ENCODE measurements around the gene DSCAML1.

DSCAML1 gene

GRCh38 chr11:117831661-117832415 lies 34.8 kb upstream of the DSCAML1 start:
- Histone ChIP-seq H2AFZ (ENCODE audit: insufficient read depth, low read length, poor library complexity) (no peak overlapping the region), H4K8ac (ENCODE audit: low read depth, low read length) (no peak overlapping the region), H2BK120ac (ENCODE audit: insufficient read depth, low read length, poor library complexity) (no peak overlapping the region), H3K27me3 (ENCODE audit: insufficient read depth, low read length) (no peaks in the 10 kb centered on the region), H3K23ac (ENCODE audit: low read length) (no peak overlapping the region), H2AK5ac (ENCODE audit: low read length) (no peak overlapping the region), H4K91ac (ENCODE audit: low read depth, low read length) (no peak overlapping the region), H3K4ac (ENCODE audit: low read depth, low read length) (no peak overlapping the region), H3K9me3 (ENCODE audit: insufficient read depth, low read depth, low read length) (peaks cover 2% of the 10 kb centered on the region), H3K4me1 (ENCODE audit: control insufficient read depth in 1 of 2, insufficient read depth in 2 of 2, low read length in 2 of 2) (peaks cover 8 to 9% of the 10 kb centered on the region in 2 experiments), H3K4me2 (ENCODE audit: low read length) (no peak overlapping the region), H3K79me1 (ENCODE audit: low read length) (no peaks in the 10 kb centered on the region), H3K14ac (ENCODE audit: low read length) (no peak overlapping the region), H3K9ac (ENCODE audit: low read length) (no peak overlapping the region), H3K4me3 (ENCODE audit: low read depth, low read length) (no peak overlapping the region), H2BK12ac (ENCODE audit: low read length) (no peak overlapping the region), H4K12ac (ENCODE audit: low read depth, low read length) (no peak overlapping the region), H3K27ac (ENCODE audit: low read depth, low read length) (no peak overlapping the region), H2BK5ac (ENCODE audit: low read depth, low read length, poor library complexity) (no peak overlapping the region), H3K18ac (ENCODE audit: low read length) (no peak overlapping the region), H3K79me2 (ENCODE audit: control insufficient read depth, insufficient read depth, low read length, poor library complexity) (no peaks in the 10 kb centered on the region), H3K36me3 (ENCODE audit: control insufficient read depth in 1 of 2, insufficient read depth in 2 of 2, low read length in 2 of 2) (no peaks in the 10 kb centered on the region)
- WGBS (ENCODE audit: extremely low coverage, insufficient coverage, insufficient read length), result no CpG with 5 or more reads among the region's 7 CpGs
- DNase-seq, result no peak

- H3K4me2 ChIP-seq (ENCODE audit: low read length), result no peak overlapping the region
- no peaks in the 10 kb centered on the region for H3K36me3 ChIP-seq (ENCODE audit: control insufficient read depth in 1 of 2, insufficient read depth in 2 of 2, low read length in 2 of 2)
- H2BK120ac ChIP-seq (ENCODE audit: insufficient read depth, low read length, poor library complexity), result no peak overlapping the region
- no peak overlapping the region for H4K12ac ChIP-seq (ENCODE audit: low read depth, low read length)
- H2BK12ac ChIP-seq (ENCODE audit: low read length), result no peak overlapping the region
- no peak overlapping the region for H3K14ac ChIP-seq (ENCODE audit: low read length)
- no peak overlapping the region for H3K27ac ChIP-seq (ENCODE audit: low read depth, low read length)
- H3K79me2 ChIP-seq (ENCODE audit: control insufficient read depth, insufficient read depth, low read length, poor library complexity), result no peaks in the 10 kb centered on the region
- H3K9me3 ChIP-seq (ENCODE audit: insufficient read depth, low read depth, low read length), result peaks cover 2% of the 10 kb centered on the region
- H3K23ac ChIP-seq (ENCODE audit: low read length), result no peak overlapping the region
- no peak for DNase-seq
- no peak overlapping the region for H4K91ac ChIP-seq (ENCODE audit: low read depth, low read length)
- H2AFZ ChIP-seq (ENCODE audit: insufficient read depth, low read length, poor library complexity), result no peak overlapping the region
- H2AK5ac ChIP-seq (ENCODE audit: low read length), result no peak overlapping the region
- H3K27me3 ChIP-seq (ENCODE audit: insufficient read depth, low read length), result no peaks in the 10 kb centered on the region
- H3K4ac ChIP-seq (ENCODE audit: low read depth, low read length), result no peak overlapping the region
- no peak overlapping the region for H2BK5ac ChIP-seq (ENCODE audit: low read depth, low read length, poor library complexity)
- H3K79me1 ChIP-seq (ENCODE audit: low read length), result no peaks in the 10 kb centered on the region
- WGBS (ENCODE audit: extremely low coverage, insufficient coverage, insufficient read length), result no CpG with 5 or more reads among the region's 6 CpGs
- H3K9ac ChIP-seq (ENCODE audit: low read length), result no peak overlapping the region
- H3K4me1 ChIP-seq (ENCODE audit: control insufficient read depth in 1 of 2, insufficient read depth in 2 of 2, low read length in 2 of 2), result peaks cover 8 to 9% of the 10 kb centered on the region in 2 experiments
- H3K18ac ChIP-seq (ENCODE audit: low read length), result no peak overlapping the region
- no peak overlapping the region for H3K4me3 ChIP-seq (ENCODE audit: low read depth, low read length)
- no peak overlapping the region for H4K8ac ChIP-seq (ENCODE audit: low read depth, low read length)
Measured at GRCh38 chr11:117830674-117831351, 33.8 kb upstream of the DSCAML1 start.

- Histone ChIP-seq H3K79me1 (ENCODE audit: low read length) (no peaks in the 10 kb centered on the region), H2AK5ac (ENCODE audit: low read length) (no peak overlapping the region), H3K4ac (ENCODE audit: low read depth, low read length) (no peak overlapping the region), H3K79me2 (ENCODE audit: control insufficient read depth, insufficient read depth, low read length, poor library complexity) (no peaks in the 10 kb centered on the region), H3K4me3 (ENCODE audit: low read depth, low read length) (no peak overlapping the region), H3K4me2 (ENCODE audit: low read length) (no peak overlapping the region), H3K4me1 (ENCODE audit: control insufficient read depth in 1 of 2, insufficient read depth in 2 of 2, low read length in 2 of 2) (peaks cover 8 to 9% of the 10 kb centered on the region in 2 experiments), H2BK5ac (ENCODE audit: low read depth, low read length, poor library complexity) (no peak overlapping the region), H2BK12ac (ENCODE audit: low read length) (no peak overlapping the region), H3K23ac (ENCODE audit: low read length) (no peak overlapping the region), H3K36me3 (ENCODE audit: control insufficient read depth in 1 of 2, insufficient read depth in 2 of 2, low read length in 2 of 2) (no peaks in the 10 kb centered on the region), H3K18ac (ENCODE audit: low read length) (no peak overlapping the region), H3K27ac (ENCODE audit: low read depth, low read length) (no peak overlapping the region), H3K9ac (ENCODE audit: low read length) (no peak overlapping the region), H4K8ac (ENCODE audit: low read depth, low read length) (no peak overlapping the region), H4K91ac (ENCODE audit: low read depth, low read length) (no peak overlapping the region), H3K9me3 (ENCODE audit: insufficient read depth, low read depth, low read length) (peaks cover 2% of the 10 kb centered on the region), H3K14ac (ENCODE audit: low read length) (no peak overlapping the region), H4K12ac (ENCODE audit: low read depth, low read length) (no peak overlapping the region), H2AFZ (ENCODE audit: insufficient read depth, low read length, poor library complexity) (no peak overlapping the region), H2BK120ac (ENCODE audit: insufficient read depth, low read length, poor library complexity) (no peak overlapping the region), H3K27me3 (ENCODE audit: insufficient read depth, low read length) (no peaks in the 10 kb centered on the region)
- WGBS (ENCODE audit: extremely low coverage, insufficient coverage, insufficient read length), result no CpG with 5 or more reads among the region's 14 CpGs
- no peak for DNase-seq
Measured at GRCh38 chr11:117830072-117830471, 33.1 kb upstream of the DSCAML1 start.

GRCh38 chr11:117829369-117829725 lies 32.3 kb upstream of the DSCAML1 start:
- peaks cover 8 to 9% of the 10 kb centered on the region in 2 experiments for H3K4me1 ChIP-seq (ENCODE audit: control insufficient read depth in 1 of 2, insufficient read depth in 2 of 2, low read length in 2 of 2)
- H3K9ac ChIP-seq (ENCODE audit: low read length), result no peak overlapping the region
- H3K79me2 ChIP-seq (ENCODE audit: control insufficient read depth, insufficient read depth, low read length, poor library complexity), result no peaks in the 10 kb centered on the region
- no peak overlapping the region for H3K4me3 ChIP-seq (ENCODE audit: low read depth, low read length)
- H2AK5ac ChIP-seq (ENCODE audit: low read length), result no peak overlapping the region
- no peak overlapping the region for H4K12ac ChIP-seq (ENCODE audit: low read depth, low read length)
- H3K27ac ChIP-seq (ENCODE audit: low read depth, low read length), result no peak overlapping the region
- no peak for DNase-seq
- H3K18ac ChIP-seq (ENCODE audit: low read length), result no peak overlapping the region
- H3K4ac ChIP-seq (ENCODE audit: low read depth, low read length), result no peak overlapping the region
- no peak overlapping the region for H2BK12ac ChIP-seq (ENCODE audit: low read length)
- no peaks in the 10 kb centered on the region for H3K79me1 ChIP-seq (ENCODE audit: low read length)
- H2BK5ac ChIP-seq (ENCODE audit: low read depth, low read length, poor library complexity), result no peak overlapping the region
- no peak overlapping the region for H2BK120ac ChIP-seq (ENCODE audit: insufficient read depth, low read length, poor library complexity)
- H3K4me2 ChIP-seq (ENCODE audit: low read length), result no peak overlapping the region
- peaks cover 2% of the 10 kb centered on the region for H3K9me3 ChIP-seq (ENCODE audit: insufficient read depth, low read depth, low read length)
- WGBS (ENCODE audit: extremely low coverage, insufficient coverage, insufficient read length), result no CpG with 5 or more reads among the region's 7 CpGs
- no peak overlapping the region for H3K23ac ChIP-seq (ENCODE audit: low read length)
- no peak overlapping the region for H2AFZ ChIP-seq (ENCODE audit: insufficient read depth, low read length, poor library complexity)
- H3K27me3 ChIP-seq (ENCODE audit: insufficient read depth, low read length), result no peaks in the 10 kb centered on the region
- H4K91ac ChIP-seq (ENCODE audit: low read depth, low read length), result no peak overlapping the region
- no peak overlapping the region for H4K8ac ChIP-seq (ENCODE audit: low read depth, low read length)
- H3K14ac ChIP-seq (ENCODE audit: low read length), result no peak overlapping the region
- no peaks in the 10 kb centered on the region for H3K36me3 ChIP-seq (ENCODE audit: control insufficient read depth in 1 of 2, insufficient read depth in 2 of 2, low read length in 2 of 2)
